Activated CD4-positive, CD25-positive, alpha-beta regulatory T cell (primary cell): ENCODE data around the gene NIPSNAP3A.

Experiments
- DNase-seq, 4 experiments: peaks; one replicate each; lab custom pipeline; 2025; lab: John Stamatoyannopoulos, UW

NIPSNAP3A gene

DNA sequence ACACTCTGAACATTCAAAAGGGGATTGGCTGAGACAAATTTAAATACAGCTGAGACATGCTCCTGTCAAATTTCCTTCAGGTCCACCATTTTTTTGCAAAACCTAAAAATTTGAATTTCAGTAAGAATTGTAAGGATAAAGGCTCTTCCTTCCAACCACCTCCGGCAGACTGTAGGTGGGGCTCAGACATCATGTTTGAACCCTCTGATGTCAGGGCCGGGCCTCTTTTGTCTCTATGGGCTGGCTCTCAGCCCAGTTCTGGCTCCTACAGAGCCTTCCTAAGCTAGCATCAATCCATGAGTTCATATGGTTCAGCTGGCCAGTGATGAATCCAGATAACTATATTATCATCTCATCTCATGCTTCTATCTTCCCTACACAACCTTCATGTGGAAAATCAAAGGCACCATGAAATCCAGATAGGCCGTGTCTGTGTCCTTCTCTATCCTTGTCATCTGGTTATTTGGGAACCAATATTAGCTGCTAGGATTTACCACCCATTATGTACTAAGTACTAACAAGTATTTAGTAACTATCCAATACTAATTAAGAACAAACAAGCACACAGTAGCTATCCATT is 60.6 kb downstream of the NIPSNAP3A start:
- DNase-seq, result no peak
